ENCODE measurements around the gene S100A3. TPM values are rescaled to one million over a fixed set of nuclear protein-coding genes. Genes with fewer than 3 reads are reported as not detected.
"Not testable (repeated sequence)": the region's sequence is repeated elsewhere in the genome, so short reads cannot be mapped to it uniquely, and the experiment has no call there.

The S100A3 gene
- total RNA-seq: not detected

GRCh38 chr1:153548722-153549688 is at the start of gene S100A3:
TSS of gene S100A3 (minus strand) at chr1:153549258. CDS start at chr1:153548485, 773 bp downstream.
- DNase-seq (ENCODE audit: low spot score in 2 of 2) (no peak), FAIRE-seq (no peak)

- FAIRE-seq (no peak), DNase-seq (ENCODE audit: low spot score in 2 of 2) (no peak)
Measured at GRCh38 chr1:153598309-153599172, 49.5 kb upstream of the S100A3 start.

GRCh38 chr1:153597206-153597605 is 48.1 kb upstream of the S100A3 start:
- no peak for FAIRE-seq

GRCh38 chr1:153592748-153593147 is 43.7 kb upstream of the S100A3 start:
- FAIRE-seq (no peak), DNase-seq (ENCODE audit: low spot score in 2 of 2) (no peak)

More at GRCh38 chr1:153597206-153597605, 48.1 kb upstream of the S100A3 start:
- DNase-seq (ENCODE audit: low spot score in 2 of 2): no peak

- FAIRE-seq (no peak), DNase-seq (ENCODE audit: low spot score in 2 of 2) (no peak)
Measured at GRCh38 chr1:153588482-153588881, 39.4 kb upstream of the S100A3 start.

- DNase-seq (ENCODE audit: low spot score in 2 of 2); FAIRE-seq: not testable (repeated sequence)
Measured at GRCh38 chr1:153588033-153588432, 39.0 kb upstream of the S100A3 start.

GRCh38 chr1:153587314-153587713 is 38.3 kb upstream of the S100A3 start:
- DNase-seq (ENCODE audit: low spot score in 2 of 2) (no peak), FAIRE-seq (no peak)

- no peak for FAIRE-seq
- no peak for DNase-seq (ENCODE audit: low spot score in 2 of 2)
Measured at GRCh38 chr1:153586347-153586746, 37.3 kb upstream of the S100A3 start.

GRCh38 chr1:153585006-153585405 is 35.9 kb upstream of the S100A3 start:
- DNase-seq (ENCODE audit: low spot score in 2 of 2): no peak
- FAIRE-seq: no peak

GRCh38 chr1:153583976-153584375 is 34.9 kb upstream of the S100A3 start:
- FAIRE-seq (peak; percentile 33), DNase-seq (ENCODE audit: low spot score in 2 of 2) (no peak)

GRCh38 chr1:153583514-153583913 is 34.5 kb upstream of the S100A3 start:
- not testable (repeated sequence) for DNase-seq (ENCODE audit: low spot score in 2 of 2); FAIRE-seq

- not testable (repeated sequence) for FAIRE-seq; DNase-seq (ENCODE audit: low spot score in 2 of 2)
Measured at GRCh38 chr1:153582836-153583235, 33.8 kb upstream of the S100A3 start.

- FAIRE-seq (no peak), DNase-seq (ENCODE audit: low spot score in 2 of 2) (no peak)
Measured at GRCh38 chr1:153578936-153579335, 29.9 kb upstream of the S100A3 start.

- FAIRE-seq: no peak
- no peak for DNase-seq (ENCODE audit: low spot score in 2 of 2)
Measured at GRCh38 chr1:153578490-153578889, 29.4 kb upstream of the S100A3 start.

- DNase-seq (ENCODE audit: low spot score in 2 of 2) (peak in 1 of 2 donors; percentile 42), FAIRE-seq (no peak)
Measured at GRCh38 chr1:153577624-153578051, 28.6 kb upstream of the S100A3 start.

GRCh38 chr1:153577138-153577537 is 28.1 kb upstream of the S100A3 start:
- no peak for FAIRE-seq

GRCh38 chr1:153575497-153575896 is 26.4 kb upstream of the S100A3 start:
- FAIRE-seq; DNase-seq (ENCODE audit: low spot score in 2 of 2): not testable (repeated sequence)

More at GRCh38 chr1:153577138-153577537, 28.1 kb upstream of the S100A3 start:
- no peak for DNase-seq (ENCODE audit: low spot score in 2 of 2)

- DNase-seq (ENCODE audit: low spot score in 2 of 2); FAIRE-seq: not testable (repeated sequence)
Measured at GRCh38 chr1:153575081-153575491, 26.0 kb upstream of the S100A3 start.

- FAIRE-seq (no peak), DNase-seq (ENCODE audit: low spot score in 2 of 2) (no peak)
Measured at GRCh38 chr1:153573351-153573750, 24.3 kb upstream of the S100A3 start.

- no peak for FAIRE-seq
- DNase-seq (ENCODE audit: low spot score in 2 of 2): peak; percentile 78 to 79
Measured at GRCh38 chr1:153572569-153573015, 23.5 kb upstream of the S100A3 start.

GRCh38 chr1:153571706-153572105 is 22.6 kb upstream of the S100A3 start:
- DNase-seq (ENCODE audit: low spot score in 2 of 2) (no peak), FAIRE-seq (no peak)

All from frontal cortex (tissue), 4 donors.